NCI-H510A (cell line): Measurements from ENCODE around the gene RPS2.

ENCODE experiments used
- DNase-seq: peaks from one replicate; lab custom pipeline; 2025; lab: John Stamatoyannopoulos, UW

Gene RPS2

GRCh38 chr16:1998852-1999801 is 34.5 kb upstream of the RPS2 start:
- no peak for DNase-seq

GRCh38 chr16:1998360-1998835 is 33.8 kb upstream of the RPS2 start:
- DNase-seq = no peak

GRCh38 chr16:1997494-1998359 is 33.1 kb upstream of the RPS2 start:
- no peak for DNase-seq

- DNase-seq = no peak
Observed at GRCh38 chr16:1993731-1994131, 29.1 kb upstream of the RPS2 start.

- DNase-seq = no peak
Observed at GRCh38 chr16:1992704-1993317, 28.2 kb upstream of the RPS2 start.

- DNase-seq = no peak
Observed at GRCh38 chr16:1991948-1992703, 27.5 kb upstream of the RPS2 start.

GRCh38 chr16:1991588-1991947 is 26.9 kb upstream of the RPS2 start:
- DNase-seq = no peak

GRCh38 chr16:1991135-1991551 is 26.5 kb upstream of the RPS2 start:
- no peak for DNase-seq

GRCh38 chr16:1990351-1991134 is 25.9 kb upstream of the RPS2 start:
- DNase-seq = no peak

GRCh38 chr16:1990101-1990350 is 25.4 kb upstream of the RPS2 start:
- no peak for DNase-seq

GRCh38 chr16:1989209-1990100 is 24.8 kb upstream of the RPS2 start, which contains the start of gene SYNGR3:
TSS of gene SYNGR3 (plus strand) at chr16:1989970. CDS start at chr16:1990103, 133 bp downstream.
- no peak for DNase-seq

GRCh38 chr16:1987198-1987597 is 22.6 kb upstream of the RPS2 start:
- DNase-seq = no peak

GRCh38 chr16:1985466-1986150 is 21.0 kb upstream of the RPS2 start:
- DNase-seq = no peak

GRCh38 chr16:1984347-1985225 is 20.0 kb upstream of the RPS2 start:
- DNase-seq = no peak

- peak; percentile 73 for DNase-seq
Observed at GRCh38 chr16:1983544-1984346, 19.1 kb upstream of the RPS2 start, which contains the start of gene GFER. TSS of gene GFER (plus strand) at chr16:1984193. CDS start at chr16:1984219, 26 bp downstream.

GRCh38 chr16:1982991-1983543 is 18.4 kb upstream of the RPS2 start:
- DNase-seq = no peak

GRCh38 chr16:1982013-1982433 is 17.4 kb upstream of the RPS2 start:
- DNase-seq = no peak
